HG03571 (cell line): ENCODE data around the gene PYGO1.
"Not testable (repeated sequence)": the region's sequence is repeated elsewhere in the genome, so short reads cannot be mapped to it uniquely, and the experiment has no call there.

Experiments
- ATAC-seq: cut with Tn5 transposase; IDR thresholded peaks from one replicate; pipeline ENCODE4 v1.9.1; 2021; ENCODE audit not compliant: unreplicated experiment

PYGO1 gene, protein sequence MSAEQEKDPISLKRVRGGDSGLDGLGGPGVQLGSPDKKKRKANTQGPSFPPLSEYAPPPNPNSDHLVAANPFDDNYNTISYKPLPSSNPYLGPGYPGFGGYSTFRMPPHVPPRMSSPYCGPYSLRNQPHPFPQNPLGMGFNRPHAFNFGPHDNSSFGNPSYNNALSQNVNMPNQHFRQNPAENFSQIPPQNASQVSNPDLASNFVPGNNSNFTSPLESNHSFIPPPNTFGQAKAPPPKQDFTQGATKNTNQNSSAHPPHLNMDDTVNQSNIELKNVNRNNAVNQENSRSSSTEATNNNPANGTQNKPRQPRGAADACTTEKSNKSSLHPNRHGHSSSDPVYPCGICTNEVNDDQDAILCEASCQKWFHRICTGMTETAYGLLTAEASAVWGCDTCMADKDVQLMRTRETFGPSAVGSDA

DNA sequence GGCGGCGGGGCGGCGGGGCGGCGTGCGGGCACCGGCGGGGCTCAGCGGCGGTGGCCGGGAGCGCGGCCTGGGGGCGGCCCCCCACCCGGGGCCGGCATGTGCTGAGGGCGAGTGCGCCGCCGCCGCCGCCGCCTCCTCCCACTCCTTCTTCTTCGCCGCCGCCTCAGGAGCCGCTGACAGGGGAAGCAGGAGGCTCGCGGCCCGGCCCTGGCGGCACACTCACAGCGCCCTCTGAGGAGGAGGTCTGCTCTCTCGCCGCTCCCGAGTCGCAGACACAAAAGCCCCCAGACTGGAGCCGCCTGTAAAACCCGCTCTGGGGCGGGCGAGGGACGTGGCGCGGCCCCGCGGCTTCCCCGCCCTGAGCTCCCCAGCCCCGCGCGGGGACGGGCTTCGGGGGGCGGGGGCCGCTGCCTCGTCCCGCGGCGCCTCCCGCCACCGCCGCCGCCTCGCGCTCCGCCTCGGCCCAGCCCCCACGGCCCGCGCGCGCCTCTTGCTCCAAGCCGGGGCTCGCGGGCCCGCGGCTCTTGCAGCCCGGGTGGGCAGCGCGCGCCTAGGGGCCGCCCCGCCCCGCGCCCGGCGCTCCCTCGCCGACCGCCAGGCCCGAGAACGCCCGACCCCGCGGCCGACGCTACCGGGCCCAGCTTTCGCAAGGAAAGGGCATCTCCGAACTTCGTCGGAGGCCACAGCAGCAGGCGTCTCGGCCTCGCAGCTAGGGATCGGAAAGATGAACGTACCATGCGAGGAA is at the start of gene PYGO1:
PYGO1 (minus strand) TSS at position 276 of the 745 bp plus-strand sequence. CDS start 462 bp downstream, outside the sequence.
- ATAC-seq, result no peak

DNA sequence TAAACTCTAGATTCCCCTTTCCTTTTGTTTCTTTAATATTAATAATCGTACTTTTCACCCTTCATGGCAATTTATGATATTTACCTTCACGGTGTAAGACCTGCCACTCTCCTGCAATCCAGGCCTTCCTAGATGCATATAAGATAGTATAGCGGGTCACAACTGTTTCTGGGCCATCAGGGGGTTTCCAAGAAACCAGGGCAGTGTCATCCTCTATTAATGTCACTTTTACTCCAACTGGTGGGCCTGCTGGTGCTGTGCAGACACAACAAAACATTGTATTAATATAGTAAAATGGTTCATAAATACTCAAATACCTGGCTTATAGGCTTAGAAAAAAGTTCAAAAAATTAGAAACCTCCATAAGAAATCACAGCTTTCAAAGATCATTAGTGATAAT is 48.9 kb upstream of the PYGO1 start:
- no peak for ATAC-seq

DNA sequence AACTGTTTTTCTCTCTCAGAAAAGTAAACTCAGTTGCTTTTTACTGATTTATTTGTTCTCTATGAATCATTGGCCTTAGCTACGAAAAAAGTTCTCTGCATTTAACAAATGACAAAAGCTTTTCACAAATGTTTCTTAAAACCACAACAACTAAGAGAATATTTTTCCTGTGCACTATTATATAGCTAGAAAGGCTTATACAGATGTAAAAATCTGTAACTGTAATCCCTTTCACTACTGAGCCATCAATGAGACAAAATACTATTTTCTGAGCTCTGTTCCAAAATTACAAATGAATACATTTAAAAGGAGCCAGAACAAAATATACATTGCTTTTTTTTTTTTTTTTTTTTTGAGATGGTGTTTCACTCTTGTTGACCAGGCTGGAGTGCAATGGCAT is 45.6 kb upstream of the PYGO1 start:
- no peak for ATAC-seq

DNA sequence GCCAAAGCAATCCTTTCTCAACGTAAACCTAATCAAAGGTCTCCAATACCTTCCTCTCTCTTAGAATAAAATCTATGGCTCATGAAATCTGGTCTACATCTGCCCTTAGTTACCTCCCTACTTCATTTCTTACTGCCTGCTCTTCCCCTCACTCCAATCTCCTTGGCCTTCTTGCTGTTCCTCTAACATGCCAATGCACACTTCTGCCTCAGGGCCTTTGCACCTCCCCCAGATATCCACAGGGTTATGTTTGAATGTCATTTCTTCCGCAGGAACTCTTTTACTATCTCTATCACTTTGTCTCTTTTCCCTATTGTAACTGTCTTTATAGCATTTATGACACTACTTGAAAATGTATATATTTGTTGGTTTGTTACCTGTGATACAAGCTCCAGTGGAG is 44.3 kb upstream of the PYGO1 start:
- no peak for ATAC-seq

DNA sequence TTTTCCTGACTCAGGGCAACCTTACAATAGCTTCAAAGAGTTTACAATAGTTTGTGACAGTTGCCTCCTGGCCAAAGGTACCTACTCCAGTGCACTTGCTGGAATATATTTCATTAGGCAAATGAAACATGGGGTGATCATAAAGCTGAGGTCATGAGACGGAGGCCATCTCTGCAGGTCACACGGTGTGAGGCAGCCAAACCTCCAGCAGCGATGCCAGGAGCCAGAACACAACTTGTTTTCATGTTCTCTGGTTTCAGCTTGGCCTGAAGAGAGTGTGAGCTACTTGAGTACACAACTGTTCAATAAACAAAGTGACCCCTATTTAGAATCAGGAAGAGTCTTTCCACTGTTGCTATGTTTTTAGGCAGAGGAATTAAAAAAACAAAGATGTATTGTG is 42.7 kb upstream of the PYGO1 start:
- no peak for ATAC-seq

DNA sequence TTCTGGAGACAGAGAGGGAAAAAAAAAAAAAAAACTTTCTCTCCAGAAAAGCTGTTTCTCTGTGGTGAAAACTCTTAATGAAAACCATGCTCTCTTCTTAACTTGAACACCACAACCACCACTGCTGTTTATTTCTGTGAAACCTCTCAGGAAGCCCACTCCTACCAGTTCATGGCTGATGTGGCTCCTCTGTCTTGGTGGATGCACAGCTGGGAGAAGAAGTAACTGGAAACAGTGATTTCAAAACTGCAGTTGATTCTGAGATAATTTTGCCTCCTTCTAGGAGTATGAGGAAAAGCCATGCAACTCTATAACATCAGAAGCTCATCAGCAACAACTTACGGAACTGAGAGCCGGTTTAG is 40.2 kb upstream of the PYGO1 start:
- no peak for ATAC-seq

DNA sequence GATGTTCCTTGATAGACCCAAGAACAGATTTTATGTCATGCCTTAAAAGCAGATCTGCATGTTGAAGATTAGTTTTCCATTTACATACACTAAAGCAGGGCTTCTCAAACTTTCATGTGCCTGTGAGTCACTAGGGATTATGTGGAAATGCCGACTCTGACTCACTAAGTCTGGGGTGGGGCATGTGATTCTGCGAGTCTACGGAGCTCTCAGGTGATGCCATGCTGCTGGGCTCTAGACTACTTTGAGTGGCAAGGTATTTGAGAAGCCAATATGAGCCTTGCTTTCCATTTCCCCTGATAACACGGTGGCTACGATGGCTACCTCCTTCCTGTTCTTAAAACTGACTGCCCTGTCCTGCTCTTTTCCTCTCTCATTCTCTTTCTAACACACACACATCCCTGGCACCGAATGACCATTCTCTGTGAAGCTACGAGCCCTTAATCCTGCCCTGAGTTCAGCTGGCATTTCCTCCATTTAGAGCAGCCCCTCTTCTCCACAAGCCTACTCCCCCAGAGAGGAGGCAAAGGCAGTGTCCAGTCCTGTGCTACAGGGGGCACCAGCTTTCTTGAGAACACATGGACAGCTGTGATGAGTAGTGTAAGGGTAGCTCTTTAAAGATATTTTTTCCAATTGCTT is 39.7 kb upstream of the PYGO1 start:
- no peak for ATAC-seq

DNA sequence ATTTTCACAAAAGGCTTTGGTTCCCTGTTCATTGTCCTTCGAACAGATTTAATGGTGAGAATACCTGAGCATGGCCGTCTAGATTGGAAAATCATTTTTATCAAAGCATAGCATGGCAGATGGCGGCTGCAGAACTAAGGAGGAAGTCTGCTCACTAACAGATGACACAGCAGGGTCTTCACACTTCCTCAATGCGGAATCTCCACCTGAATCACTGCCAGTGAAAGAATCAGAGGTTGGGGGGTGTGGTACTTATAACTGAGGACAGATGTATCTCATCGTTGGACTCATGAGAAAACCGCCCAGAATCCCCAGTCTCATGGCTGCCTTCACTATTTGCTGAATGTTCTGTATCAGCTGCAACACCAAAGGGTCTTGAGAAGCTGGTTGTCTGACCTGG is 31.6 kb upstream of the PYGO1 start:
- ATAC-seq, result no peak

DNA sequence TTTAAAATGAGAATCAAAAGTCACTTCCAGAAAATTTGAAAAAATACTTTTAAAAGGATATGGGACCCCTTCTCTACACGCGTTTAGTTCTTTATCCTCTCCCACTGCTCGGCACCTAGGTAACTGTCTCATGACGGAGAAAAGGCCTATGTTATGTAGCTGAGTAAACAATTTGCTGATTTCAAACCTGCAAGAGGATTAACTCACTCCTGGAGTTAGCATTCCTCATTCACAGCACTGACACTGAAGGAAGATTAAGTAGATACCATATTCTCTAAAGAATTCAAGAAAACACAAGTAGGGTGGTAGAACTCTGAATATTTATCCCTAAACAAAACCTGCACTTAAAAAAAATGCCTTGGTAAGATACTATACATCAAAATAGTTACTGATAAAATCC is 30.2 kb upstream of the PYGO1 start:
- no peak for ATAC-seq

DNA sequence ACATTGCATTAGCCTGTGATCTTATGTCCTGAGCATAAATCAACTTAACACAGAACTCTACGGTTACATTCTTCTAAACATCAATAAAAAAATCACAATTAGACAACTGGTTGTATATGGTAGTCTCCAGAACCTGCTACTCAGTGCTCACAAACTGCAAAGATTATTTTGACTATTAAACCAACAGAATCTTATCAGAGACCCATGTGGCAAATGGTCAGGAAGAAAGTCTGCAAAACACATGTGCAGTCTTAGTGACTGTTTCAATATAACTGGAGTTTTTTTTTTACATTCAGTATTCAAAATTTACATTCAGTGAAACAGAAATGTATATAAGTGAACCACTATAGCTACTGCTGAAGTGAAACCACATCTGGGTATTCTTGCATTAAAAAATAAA is 27.3 kb upstream of the PYGO1 start:
- ATAC-seq, result no peak

DNA sequence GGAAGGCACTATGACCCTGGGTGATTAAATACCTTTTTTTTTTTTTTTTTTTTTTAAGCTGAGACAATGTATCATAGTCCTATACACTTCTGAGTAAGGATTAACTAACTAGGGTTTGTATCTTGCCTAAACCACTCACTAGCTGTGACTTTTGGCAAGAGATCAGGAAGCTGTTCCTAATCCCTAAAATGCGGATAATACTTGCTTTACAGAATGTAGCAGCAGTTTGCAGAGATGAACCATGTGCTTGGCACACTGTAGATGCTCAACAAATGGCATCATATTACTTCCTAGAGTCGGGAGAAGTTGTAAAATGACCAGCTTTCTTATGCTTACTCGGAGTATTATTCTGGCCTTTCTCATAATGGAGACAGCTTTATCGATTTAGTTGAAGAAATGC is 25.6 kb upstream of the PYGO1 start:
- no peak for ATAC-seq

DNA sequence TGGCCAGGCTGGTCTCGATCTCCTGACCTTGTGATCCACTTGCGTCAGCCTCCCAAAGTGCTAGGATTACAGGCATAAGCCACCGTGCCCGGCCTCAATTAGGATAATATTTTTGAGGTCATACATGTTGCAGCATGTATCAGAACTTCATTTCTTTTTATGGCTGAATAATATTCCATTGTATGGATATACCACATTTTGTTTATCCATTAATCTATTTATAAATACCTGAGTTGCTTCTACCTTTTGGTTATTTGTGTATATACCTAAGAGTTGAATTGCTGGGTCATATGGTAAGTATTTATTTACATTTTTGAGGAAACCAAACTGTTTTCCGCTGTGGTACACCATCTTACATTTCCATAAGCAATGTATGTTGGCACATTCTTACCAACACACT is 18.1 kb upstream of the PYGO1 start:
- no peak for ATAC-seq

DNA sequence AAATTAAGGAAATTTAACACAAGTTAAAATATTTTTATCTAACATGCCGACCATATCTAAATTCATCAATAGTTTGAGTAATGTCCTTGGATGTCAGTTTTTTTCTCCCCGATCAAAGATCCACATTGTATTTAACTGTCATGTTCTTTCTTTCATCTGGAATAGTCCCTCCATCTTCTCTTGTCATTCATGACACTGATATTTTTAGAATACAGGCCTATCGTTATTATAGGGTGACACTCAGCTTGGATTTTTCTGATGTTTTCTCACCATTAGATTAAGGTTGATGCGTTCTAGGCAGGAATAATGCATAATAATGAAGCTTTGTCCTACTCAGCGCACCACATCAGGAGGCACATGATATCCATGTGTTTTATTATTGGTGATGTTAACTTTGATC is 13.2 kb upstream of the PYGO1 start:
- no peak for ATAC-seq

DNA sequence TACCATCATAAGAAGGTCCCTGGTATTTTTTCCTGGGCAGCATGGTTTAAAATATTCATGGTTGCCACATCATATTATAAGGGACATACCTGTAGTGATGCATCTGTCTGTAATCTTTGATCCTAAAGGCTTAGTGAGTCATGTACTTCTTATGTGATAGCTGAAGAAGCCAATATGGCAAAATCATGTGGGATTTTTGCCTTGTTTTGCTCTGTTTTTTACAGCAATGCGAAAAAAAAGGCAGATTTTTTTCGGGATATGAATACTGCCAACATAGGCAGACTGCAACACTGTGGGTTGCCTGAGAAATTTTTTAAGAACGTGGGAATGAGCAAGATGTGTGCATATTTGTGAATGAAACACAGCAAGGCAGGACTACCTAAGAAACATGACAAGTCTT is 11.3 kb upstream of the PYGO1 start:
- ATAC-seq, result no peak

DNA sequence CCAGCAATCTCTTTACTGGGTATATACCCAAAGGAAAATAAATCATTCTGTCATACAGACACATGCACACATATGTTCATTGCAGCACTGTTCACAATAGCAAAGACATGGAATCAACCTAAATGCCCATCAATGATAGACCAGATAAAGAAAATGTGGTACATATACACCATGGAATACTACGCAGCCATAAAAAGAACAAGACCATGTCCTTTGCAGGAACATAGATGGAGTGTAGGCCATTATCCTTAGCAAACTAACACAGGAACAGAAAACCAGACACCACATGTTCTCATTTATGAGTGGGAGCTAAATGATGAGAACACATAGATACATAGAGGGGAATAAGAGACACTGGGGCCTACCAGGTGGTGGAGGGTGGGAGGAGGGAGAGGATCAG is 4.9 kb upstream of the PYGO1 start:
- not testable (repeated sequence) for ATAC-seq

DNA sequence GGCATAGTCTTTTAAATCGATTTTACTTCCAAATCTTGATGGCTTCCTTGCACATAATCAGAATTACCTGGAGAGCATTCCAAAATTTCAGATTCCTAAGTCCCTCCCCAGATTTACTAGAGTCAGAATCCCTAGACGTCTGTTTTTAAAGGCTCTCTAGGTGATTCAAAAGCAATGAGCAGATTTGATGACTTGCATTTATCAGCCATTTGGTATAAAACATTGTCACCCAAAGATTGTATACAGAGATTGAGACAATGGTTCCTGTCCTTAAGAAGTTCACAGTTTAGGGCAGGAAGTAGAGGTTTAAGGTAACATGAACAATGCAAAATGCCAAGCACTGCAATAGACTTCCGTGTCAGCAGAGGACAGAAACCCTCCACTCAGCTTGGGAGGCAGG is 2.6 kb upstream of the PYGO1 start:
- ATAC-seq, result no peak

DNA sequence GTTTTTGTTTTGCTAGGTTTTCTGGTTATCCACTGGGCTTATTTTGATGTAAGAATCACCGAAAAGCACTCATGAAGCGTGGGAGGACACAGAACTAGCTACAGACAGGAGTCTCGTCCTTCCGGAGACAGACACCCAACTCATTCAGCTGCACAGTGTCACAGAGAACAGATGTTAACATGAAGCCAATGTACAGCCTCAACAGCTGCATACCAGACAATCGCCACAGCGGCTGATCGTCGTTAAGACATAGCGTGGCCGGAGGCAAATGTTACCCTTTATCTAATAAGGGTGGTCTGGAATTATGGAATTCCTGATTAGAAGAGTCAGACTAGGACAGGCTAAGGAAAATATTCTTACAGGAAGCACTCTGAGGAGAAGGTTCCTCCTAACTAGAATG is 1.1 kb upstream of the PYGO1 start:
- no peak for ATAC-seq

DNA sequence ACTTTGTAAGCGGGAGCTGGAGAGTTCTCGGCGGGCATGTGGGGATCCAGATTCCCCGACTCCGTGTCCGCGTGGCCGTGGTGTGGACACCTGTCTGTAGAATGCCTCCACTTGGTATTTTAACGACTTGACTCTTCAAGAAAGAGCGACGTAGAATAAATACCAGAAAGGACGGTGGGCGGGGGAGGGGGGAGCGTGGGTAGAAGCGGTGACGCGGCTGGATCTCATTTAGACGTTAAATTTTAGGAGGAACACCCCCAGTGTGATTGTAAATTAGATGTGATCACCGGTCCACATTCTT is 620 bp upstream of the PYGO1 start:
- ATAC-seq, result no peak

DNA sequence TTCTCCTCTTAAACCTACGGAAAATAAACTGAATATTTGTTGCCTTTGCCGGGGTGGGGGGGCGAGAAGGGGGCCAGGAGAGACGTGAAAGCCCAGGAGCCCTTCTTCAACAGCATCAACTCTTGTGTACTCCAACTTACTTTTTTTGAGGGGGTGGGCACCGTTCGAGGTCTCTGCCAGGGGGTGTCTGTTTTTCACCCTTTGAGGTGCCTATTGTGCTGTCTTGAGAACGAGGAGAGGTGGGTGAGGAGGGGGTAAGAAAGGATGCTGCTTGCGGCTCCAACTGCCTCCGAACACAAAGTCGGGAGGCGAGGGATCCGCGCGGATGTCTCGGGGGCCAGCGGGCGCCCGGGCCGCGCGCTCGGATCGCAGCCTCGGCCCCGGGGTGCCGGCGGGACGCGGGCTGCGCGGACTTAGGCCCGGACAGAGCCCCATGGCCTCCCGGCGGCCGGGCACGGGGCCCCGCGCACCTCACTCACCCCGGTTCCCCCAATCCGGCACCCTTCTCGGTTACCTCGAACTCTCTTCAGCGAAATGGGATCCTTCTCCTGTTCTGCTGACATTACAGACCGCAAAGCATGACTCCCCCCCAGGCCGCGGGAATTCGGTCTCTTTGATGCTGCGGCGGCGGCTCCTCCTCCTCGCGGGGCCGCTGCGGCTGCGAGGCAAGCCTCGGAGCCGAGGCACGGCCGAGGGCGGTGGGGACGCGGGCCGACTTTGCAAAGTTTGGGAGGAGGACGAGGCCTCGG is 650 bp downstream of the PYGO1 start:
- no peak for ATAC-seq

DNA sequence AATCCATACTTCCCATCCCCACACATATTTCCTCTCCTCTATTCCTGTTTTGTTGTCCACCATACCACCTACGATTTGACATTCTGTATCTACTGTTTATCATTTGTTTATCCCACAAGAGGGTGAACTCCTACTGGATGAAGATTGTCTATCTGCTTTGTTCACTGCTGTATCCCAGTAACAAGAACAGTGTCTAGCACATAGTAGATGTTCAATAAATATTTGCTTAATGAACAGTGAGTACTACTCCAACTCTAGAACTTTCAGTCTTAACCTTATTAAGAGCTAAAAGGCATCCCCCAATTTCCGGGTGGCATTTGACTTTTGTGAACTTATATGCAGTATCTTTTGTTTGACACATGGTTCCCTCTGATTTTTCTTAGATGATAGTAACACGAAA is 1.3 kb downstream of the PYGO1 start:
- no peak for ATAC-seq

DNA sequence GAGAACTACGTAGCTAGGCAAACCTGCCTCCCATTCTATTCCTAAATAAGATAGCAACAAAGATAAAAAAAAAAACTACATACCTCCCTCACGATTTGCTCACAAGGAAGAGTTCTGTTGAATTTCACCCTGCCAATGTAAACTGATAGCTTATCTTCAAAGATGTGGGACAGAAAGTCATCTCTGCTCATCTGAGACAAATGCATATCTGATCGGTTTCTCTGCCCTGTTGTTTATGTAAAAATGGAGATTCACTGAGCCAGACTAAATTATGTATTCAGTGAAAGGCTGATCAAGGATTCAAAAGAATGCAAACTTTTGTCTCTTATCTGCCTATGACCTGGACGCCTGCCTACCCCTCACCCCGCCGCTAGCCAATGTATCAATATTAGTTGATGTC is 11.2 kb downstream of the PYGO1 start:
- no peak for ATAC-seq

DNA sequence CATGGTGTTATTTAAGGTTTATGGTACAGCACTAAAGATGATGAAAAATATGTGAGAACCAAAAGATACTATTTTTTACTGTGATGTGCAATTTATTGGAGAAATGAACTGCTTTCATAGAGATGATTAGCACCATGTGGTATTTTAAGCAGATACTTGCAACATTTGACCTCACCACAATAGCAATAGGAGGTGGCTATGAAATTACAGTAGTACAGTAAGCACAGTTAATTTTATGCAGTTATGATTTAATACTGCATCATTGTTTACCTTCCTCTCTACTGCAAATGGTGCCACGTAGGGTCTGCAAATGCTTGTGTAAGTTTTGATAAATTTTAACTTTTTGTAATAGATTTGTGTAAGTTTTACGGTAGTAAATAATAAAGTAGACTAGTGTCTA is 14.0 kb downstream of the PYGO1 start:
- no peak for ATAC-seq
